ENCODE results near the gene GPATCH2L. TPM values are rescaled to one million over a fixed set of nuclear protein-coding genes. Genes with fewer than 3 reads are reported as not detected.

The GPATCH2L gene
- total and polyA plus RNA-seq, 2 donors (not counting 1 experiment from before 2014, with no cell fraction given), result 19.4 to 50.5 TPM

GRCh38 chr14:76118594-76118993 is 33.1 kb upstream of the GPATCH2L start:
- TF ChIP-seq EZH2 (IDR thresholded peaks at IDR 0.05; ENCODE audit: low read length, missing control alignments) (no peak), CTCF (conservative IDR thresholded peaks at IDR 0.05 in 1 of 2, IDR thresholded peaks at IDR 0.05 in 1 of 2; ENCODE audit: low read depth in 1 of 2, low read length in 2 of 2) (no peak)
- no peaks in the 10 kb centered on the region for H3K79me2 ChIP-seq (ENCODE audit: control insufficient read depth, insufficient read depth, low read length)
- H2AFZ ChIP-seq (ENCODE audit: low read length), result no peak overlapping the region
- no peak for DNase-seq (ENCODE audit: low read depth in 2 of 2)
- no peaks in the 10 kb centered on the region for H3K4me1 ChIP-seq (ENCODE audit: control insufficient read depth, extremely low read depth, insufficient read depth, low read length)
- no peak overlapping the region for H3K27ac ChIP-seq (ENCODE audit: insufficient read depth, low read length)
- no peaks in the 10 kb centered on the region for H3K36me3 ChIP-seq (ENCODE audit: control insufficient read depth, insufficient read depth, low read length)
- H3K9ac ChIP-seq (ENCODE audit: insufficient read depth, low read length), result no peak overlapping the region
- no peak overlapping the region for H3K4me3 ChIP-seq (replicated peaks in 1 of 4; ENCODE audit: control extremely low read depth in 1 of 4, insufficient read depth in 1 of 4, low read depth in 3 of 4, low read length in 4 of 4)
- no peaks in the 10 kb centered on the region for H3K27me3 ChIP-seq (ENCODE audit: control insufficient read depth, insufficient read depth, low read length)
- no peak overlapping the region for H3K4me2 ChIP-seq (ENCODE audit: extremely low read depth, insufficient read depth, low read length)
- H4K20me1 ChIP-seq (ENCODE audit: control insufficient read depth, extremely low read depth, insufficient read depth, low read length), result no peaks in the 10 kb centered on the region
- H3K9me3 ChIP-seq (ENCODE audit: control insufficient read depth, insufficient read depth, low read depth, low read length), result no peaks in the 10 kb centered on the region

GRCh38 chr14:76121089-76121748 is 30.5 kb upstream of the GPATCH2L start:
- Histone ChIP-seq H3K4me3 (replicated peaks in 1 of 4; ENCODE audit: control extremely low read depth in 1 of 4, insufficient read depth in 1 of 4, low read depth in 3 of 4, low read length in 4 of 4) (no peak overlapping the region), H3K4me2 (ENCODE audit: extremely low read depth, insufficient read depth, low read length) (no peak overlapping the region), H3K27ac (ENCODE audit: insufficient read depth, low read length) (no peak overlapping the region), H3K79me2 (ENCODE audit: control insufficient read depth, insufficient read depth, low read length) (no peaks in the 10 kb centered on the region), H3K27me3 (ENCODE audit: control insufficient read depth, insufficient read depth, low read length) (no peaks in the 10 kb centered on the region), H3K9ac (ENCODE audit: insufficient read depth, low read length) (no peak overlapping the region), H4K20me1 (ENCODE audit: control insufficient read depth, extremely low read depth, insufficient read depth, low read length) (no peaks in the 10 kb centered on the region), H2AFZ (ENCODE audit: low read length) (no peak overlapping the region), H3K4me1 (ENCODE audit: control insufficient read depth, extremely low read depth, insufficient read depth, low read length) (no peaks in the 10 kb centered on the region), H3K9me3 (ENCODE audit: control insufficient read depth, insufficient read depth, low read depth, low read length) (no peaks in the 10 kb centered on the region), H3K36me3 (ENCODE audit: control insufficient read depth, insufficient read depth, low read length) (no peaks in the 10 kb centered on the region)
- no peak for DNase-seq (ENCODE audit: low read depth in 2 of 2)
- TF ChIP-seq CTCF (conservative IDR thresholded peaks at IDR 0.05 in 1 of 2, IDR thresholded peaks at IDR 0.05 in 1 of 2; ENCODE audit: low read depth in 1 of 2, low read length in 2 of 2) (no peak), EZH2 (IDR thresholded peaks at IDR 0.05; ENCODE audit: low read length, missing control alignments) (no peak)

GRCh38 chr14:76123426-76124225 is 28.1 kb upstream of the GPATCH2L start:
- no peaks in the 10 kb centered on the region for H3K79me2 ChIP-seq (ENCODE audit: control insufficient read depth, insufficient read depth, low read length)
- H2AFZ ChIP-seq (ENCODE audit: low read length), result no peak overlapping the region
- no peak overlapping the region for H3K9ac ChIP-seq (ENCODE audit: insufficient read depth, low read length)
- H3K4me2 ChIP-seq (ENCODE audit: extremely low read depth, insufficient read depth, low read length), result no peak overlapping the region
- no peaks in the 10 kb centered on the region for H3K4me1 ChIP-seq (ENCODE audit: control insufficient read depth, extremely low read depth, insufficient read depth, low read length)
- no peak overlapping the region for H3K27ac ChIP-seq (ENCODE audit: insufficient read depth, low read length)
- no peaks in the 10 kb centered on the region for H3K27me3 ChIP-seq (ENCODE audit: control insufficient read depth, insufficient read depth, low read length)
- no peaks in the 10 kb centered on the region for H4K20me1 ChIP-seq (ENCODE audit: control insufficient read depth, extremely low read depth, insufficient read depth, low read length)
- TF ChIP-seq EZH2 (IDR thresholded peaks at IDR 0.05; ENCODE audit: low read length, missing control alignments) (no peak), CTCF (conservative IDR thresholded peaks at IDR 0.05 in 1 of 2, IDR thresholded peaks at IDR 0.05 in 1 of 2; ENCODE audit: low read depth in 1 of 2, low read length in 2 of 2) (no peak)
- no peak for DNase-seq (ENCODE audit: low read depth in 2 of 2)
- H3K36me3 ChIP-seq (ENCODE audit: control insufficient read depth, insufficient read depth, low read length), result no peaks in the 10 kb centered on the region
- no peak overlapping the region for H3K4me3 ChIP-seq (replicated peaks in 1 of 4; ENCODE audit: control extremely low read depth in 1 of 4, insufficient read depth in 1 of 4, low read depth in 3 of 4, low read length in 4 of 4)
- no peaks in the 10 kb centered on the region for H3K9me3 ChIP-seq (ENCODE audit: control insufficient read depth, insufficient read depth, low read depth, low read length)
